A549 (cell line): ENCODE results near the gene ZFAND6. TPM values are rescaled to one million over a fixed set of nuclear protein-coding genes. Genes with fewer than 3 reads are reported as not detected.

ENCODE experiments used
- polyA plus RNA-seq, 4 experiments: library from polyadenylated mRNA; depleted of rRNA in 3 of 4; stranded (reverse); fragments of >200 nt; fragmentation: RNase III in 1 of 4; extraction: RNeasy Plus Mini Kit Qiagen cat#74134 plus additional on column Dnase treatment in 1 of 4; gene quantifications; 2 replicates in 3 of 4; 3 replicates in 1 of 4; pipeline ENCODE4 v1.2.3, GENCODE V29; 2011 to 2017
- small RNA-seq, 6 experiments: library from RNA; depleted of rRNA; stranded (forward); fragments of <200 nt; gene quantifications; one replicate each; pipeline ENCODE3, GENCODE V24; 2012

Gene ZFAND6
- polyA plus RNA-seq, 2 of the 4 experiments (the other 2 are of a cell fraction): 152 to 307 TPM

Small RNA genes lying within 50 kb of the gene (small RNA-seq; reads per million reads assigned to genes)
- gene RF00017: 0 reads per million in 6 experiments

Other genes starting within 250 kb of the ZFAND6 start
- 125 and 158 TPM in 2 replicates for gene MTHFS, start 162.7 kb upstream of the ZFAND6 start, polyA plus RNA-seq (2011; rRNA removed)
- gene MTHFS, start 162.7 kb upstream of the ZFAND6 start, polyA plus RNA-seq (2017; fragmentation: RNase III; extraction: RNeasy Plus Mini Kit Qiagen cat#74134 plus additional on column Dnase treatment): 102 to 115 TPM (median 107 TPM) in 3 replicates
- 14.5 and 20.1 TPM in 2 replicates for gene BCL2A1, start 88.5 kb upstream of the ZFAND6 start, polyA plus RNA-seq (2011; rRNA removed)
- 14.0 to 31.3 TPM (median 19.6 TPM) in 3 replicates for gene BCL2A1, start 88.5 kb upstream of the ZFAND6 start, polyA plus RNA-seq (2017; fragmentation: RNase III; extraction: RNeasy Plus Mini Kit Qiagen cat#74134 plus additional on column Dnase treatment)
- 31.8 and 31.9 TPM in 2 replicates for gene FAH, start 93.3 kb downstream of the ZFAND6 start, polyA plus RNA-seq (2011; rRNA removed)
- 27.3 to 32.9 TPM (median 27.6 TPM) in 3 replicates for gene FAH, start 93.3 kb downstream of the ZFAND6 start, polyA plus RNA-seq (2017; fragmentation: RNase III; extraction: RNeasy Plus Mini Kit Qiagen cat#74134 plus additional on column Dnase treatment)
- gene CTXND1, start 192.5 kb downstream of the ZFAND6 start, polyA plus RNA-seq (2011; rRNA removed): not detected in 2 replicates
- not detected in 3 replicates for gene CTXND1, start 192.5 kb downstream of the ZFAND6 start, polyA plus RNA-seq (2017; fragmentation: RNase III; extraction: RNeasy Plus Mini Kit Qiagen cat#74134 plus additional on column Dnase treatment)